HG02759 (cell line): ENCODE data around the gene BACH2.
A peak's percentile ranks its signal among the peaks of the same experiment; 100 is the strongest.
"Not testable (repeated sequence)": the region's sequence is repeated elsewhere in the genome, so short reads cannot be mapped to it uniquely, and the experiment has no call there.

ENCODE experiments used
- ATAC-seq: cut with Tn5 transposase; IDR thresholded peaks from one replicate; pipeline ENCODE4 v1.9.1; 2021; ENCODE audit warnings: mild to moderate bottlenecking, moderate library complexity; ENCODE audit not compliant: unreplicated experiment

The BACH2 gene

DNA sequence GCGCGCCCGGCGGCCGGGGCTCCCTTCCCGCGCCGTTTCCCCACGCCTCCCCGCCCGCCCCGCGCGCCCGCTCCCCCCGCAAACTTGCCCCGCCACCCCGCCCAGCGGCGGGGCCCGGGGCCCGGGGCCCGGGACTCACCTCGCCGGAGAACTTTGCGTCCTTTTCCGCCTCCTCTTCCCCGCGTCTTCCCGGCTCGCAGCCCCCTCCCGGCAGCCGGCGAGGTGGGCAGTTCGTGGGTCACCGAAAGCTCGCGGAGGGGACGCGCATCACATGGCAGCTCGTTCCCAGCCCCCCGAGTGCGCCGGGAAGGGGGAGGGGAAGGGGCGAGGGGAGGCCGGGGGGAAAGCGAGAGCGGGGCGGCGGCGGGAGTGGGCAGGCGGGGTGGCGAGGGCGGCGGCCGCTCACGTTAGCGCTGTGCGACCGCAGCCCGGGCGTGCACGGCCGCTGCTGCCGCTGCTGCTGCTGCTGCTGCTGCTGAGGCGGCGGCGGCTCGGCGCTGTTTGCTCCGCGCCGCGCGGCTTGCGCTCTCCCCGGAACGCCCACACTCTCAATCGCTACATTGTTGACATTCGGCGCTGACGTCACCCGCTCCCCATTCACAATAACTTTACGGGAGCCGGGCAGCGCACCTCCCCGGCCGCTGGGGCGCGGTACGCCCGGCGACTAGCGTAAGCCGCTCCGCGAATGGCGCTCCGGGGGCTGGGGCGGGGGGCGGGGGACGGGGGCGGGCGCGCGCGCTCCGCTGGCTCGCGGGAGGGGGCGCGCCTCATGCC is at the start of gene BACH2:
Gene BACH2, minus strand, starts transcription at position 503 of the 774 bp plus-strand sequence. CDS start 287,999 bp downstream, outside the sequence.
- peak; percentile 77 for ATAC-seq

DNA sequence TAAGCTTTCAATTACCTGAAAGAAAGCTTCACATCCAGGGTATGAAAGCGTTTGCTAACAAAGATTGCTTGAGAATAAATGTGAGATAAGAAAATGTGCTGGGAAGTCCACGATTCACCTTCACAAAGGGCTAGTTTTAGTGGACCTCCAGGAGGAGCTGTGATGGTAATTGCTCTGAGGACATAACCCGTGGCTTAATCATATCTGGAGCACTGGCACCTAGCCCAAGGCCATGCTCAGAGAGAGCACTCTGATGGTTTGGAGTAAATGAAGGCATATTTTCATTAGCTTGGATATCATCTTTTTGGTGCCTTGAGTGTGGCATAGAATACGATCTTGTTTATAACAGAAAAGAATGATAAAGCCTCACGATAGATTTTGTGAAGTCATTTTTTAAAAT is 46.9 kb upstream of the BACH2 start:
- ATAC-seq = no peak

GRCh38 chr6:90338409-90338808 is 41.8 kb upstream of the BACH2 start:
- ATAC-seq = no peak

DNA sequence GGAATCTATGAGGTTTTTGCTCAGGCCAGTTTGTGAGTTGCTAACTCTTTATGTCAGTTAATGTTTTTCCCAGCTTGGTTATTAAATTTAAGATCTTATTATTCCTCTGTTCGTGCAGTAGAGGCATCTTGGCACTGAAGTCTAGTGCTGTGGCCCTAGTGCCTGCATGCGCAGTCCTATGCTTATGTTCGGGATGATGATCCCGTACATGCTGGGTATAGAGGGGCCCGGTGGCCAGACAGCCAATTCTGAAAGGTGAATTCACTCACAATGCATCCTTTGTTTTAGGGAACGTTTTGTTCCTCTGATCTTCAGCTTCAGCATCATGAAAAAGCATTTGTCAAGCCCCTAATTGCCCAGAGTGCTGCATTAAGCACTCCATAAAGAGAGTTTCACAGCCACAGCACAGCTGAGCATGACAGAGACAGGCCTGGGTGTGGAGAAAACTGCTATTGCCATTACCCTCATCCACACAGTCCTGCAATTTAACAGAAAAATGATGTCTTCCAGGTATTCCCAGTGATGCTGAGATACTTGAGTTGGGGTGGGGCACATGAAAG is 39.8 kb upstream of the BACH2 start:
- no peak for ATAC-seq

- no peak for ATAC-seq
Measured at GRCh38 chr6:90333928-90334327, 37.3 kb upstream of the BACH2 start.

DNA sequence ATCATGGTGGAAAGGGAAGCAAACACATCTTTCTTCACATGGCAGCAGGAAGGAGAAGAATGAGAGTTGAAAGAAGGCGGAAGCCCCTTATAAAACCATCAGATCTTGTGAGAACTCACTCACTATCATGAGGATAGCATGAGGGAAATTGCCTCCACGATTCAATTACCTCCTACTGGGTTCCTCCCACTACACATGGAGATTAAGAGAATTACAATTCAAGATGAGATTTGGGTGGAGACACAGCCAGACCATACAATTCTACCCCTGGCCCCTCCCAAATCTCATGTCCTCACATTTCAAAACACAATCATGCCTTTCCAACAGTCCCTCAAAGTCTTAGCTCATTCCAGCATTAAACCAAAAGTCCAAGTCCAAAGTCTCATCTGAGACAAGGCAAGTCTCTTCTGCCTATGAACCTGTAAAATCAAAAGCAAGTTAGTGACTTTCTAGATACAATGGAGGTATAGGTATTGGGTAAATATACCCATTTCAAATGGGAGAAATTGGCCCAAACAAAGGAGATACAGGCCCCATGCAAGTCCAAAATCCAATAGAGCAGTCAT is 36.4 kb upstream of the BACH2 start:
- not testable (repeated sequence) for ATAC-seq

DNA sequence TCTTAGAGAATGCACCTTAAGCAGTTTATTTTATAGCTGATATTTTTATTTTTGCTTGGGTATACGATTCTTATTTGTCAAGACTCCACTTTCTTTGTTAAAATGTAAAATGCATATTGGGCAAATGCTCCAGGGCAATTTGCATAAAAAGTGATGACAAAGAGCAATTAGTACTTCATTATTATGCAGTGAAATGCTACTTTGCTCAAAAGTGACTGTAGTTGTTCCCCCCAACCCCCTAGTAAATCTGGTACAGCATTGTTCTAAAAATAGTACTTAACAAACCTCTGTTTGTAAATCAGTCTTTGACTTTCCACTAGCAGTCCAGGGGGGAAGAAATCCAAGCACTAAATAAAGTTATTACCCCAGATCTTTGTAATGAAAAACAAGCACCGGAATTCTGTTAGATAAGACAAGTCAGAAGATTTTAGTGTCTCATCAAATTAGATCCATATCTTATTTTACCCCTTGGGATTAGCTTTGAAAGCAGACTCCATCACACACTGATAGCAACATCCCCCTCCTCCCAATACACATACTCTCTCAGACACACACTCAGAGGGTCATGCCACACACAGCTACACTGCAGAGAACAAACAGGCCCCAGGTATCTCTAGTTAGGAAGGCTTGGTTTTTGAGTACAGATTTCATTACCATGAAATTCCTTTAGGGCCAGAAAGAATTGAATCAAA is 32.9 kb upstream of the BACH2 start:
- no peak for ATAC-seq

GRCh38 chr6:90328004-90328403 is 31.4 kb upstream of the BACH2 start:
- ATAC-seq = no peak

DNA sequence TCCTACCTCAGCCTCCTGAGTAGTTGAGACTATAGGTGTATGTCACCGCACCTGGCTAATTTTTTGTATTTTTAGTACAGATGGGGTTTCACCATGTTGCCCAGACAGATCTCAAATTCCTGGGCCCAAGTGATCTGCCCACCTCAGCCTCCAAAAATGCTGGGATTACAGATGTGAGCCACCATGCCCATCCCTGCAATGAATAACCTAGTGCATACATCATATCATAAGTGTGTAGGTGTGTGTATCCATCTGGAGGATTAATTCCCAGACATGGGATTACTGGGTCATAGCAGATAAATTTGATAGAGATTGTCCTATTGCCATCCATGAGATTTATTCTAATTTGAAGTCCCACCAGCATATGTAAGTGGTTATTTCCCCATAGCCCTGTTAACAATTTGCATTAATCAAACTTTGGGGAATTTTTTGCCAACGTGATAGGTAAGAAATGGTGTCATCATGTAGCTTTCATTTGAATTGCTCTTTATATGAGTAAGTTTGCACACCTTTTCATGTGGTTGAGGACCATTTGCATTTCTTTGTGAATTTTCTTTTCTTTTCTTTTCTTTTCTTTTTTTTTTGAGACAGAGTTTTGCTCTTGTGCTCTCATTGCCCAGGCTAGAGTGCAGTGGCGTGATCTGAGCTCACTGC is 29.9 kb upstream of the BACH2 start:
- no peak for ATAC-seq

DNA sequence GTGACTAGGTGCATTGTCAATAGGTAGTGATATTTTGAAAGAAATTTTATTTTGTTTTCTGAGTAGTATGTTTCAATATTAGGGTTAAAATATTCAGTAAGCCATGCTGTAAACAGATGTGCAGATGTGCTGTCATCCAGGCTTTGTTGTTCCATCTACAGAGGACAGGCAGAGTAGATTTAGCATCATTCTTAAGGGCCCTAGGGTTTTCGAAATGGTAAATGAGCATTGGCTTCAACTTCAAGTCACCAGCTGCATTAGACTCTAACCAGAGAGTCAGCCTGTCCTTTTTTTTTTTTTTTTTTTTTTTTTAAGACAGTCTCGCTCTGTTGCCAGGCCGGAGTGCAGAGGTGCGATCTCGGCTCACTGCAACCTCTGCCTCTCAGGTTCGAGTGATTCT is 27.1 kb upstream of the BACH2 start:
- no peak for ATAC-seq

DNA sequence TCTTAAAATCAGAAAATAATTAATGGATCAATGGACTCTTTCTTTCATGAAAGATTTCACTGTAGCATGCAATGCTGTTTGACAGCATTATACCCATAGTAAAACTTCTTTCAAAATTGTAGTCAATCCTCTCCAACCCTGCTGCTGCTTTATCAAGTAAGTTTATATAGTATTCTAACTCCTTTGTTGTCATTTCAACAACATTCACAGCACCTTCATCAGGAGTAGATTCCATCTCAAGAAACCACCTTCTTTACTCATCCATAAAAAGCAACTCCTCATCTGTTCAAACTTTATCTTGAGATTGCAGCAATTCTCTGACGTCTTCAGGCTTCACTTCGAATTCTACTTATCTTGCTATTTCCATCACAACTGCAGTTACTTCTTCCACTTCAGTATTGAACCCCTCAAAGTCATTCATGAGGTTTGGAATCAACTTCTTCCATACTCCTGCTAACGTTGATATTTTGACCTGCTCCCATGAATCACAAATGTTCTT is 26.4 kb upstream of the BACH2 start:
- ATAC-seq = no peak

- no peak for ATAC-seq
Measured at GRCh38 chr6:90319979-90320685, 23.5 kb upstream of the BACH2 start.

GRCh38 chr6:90319044-90319443 is 22.4 kb upstream of the BACH2 start:
- no peak for ATAC-seq

- ATAC-seq = no peak
Measured at GRCh38 chr6:90315986-90316385, 19.3 kb upstream of the BACH2 start.

DNA sequence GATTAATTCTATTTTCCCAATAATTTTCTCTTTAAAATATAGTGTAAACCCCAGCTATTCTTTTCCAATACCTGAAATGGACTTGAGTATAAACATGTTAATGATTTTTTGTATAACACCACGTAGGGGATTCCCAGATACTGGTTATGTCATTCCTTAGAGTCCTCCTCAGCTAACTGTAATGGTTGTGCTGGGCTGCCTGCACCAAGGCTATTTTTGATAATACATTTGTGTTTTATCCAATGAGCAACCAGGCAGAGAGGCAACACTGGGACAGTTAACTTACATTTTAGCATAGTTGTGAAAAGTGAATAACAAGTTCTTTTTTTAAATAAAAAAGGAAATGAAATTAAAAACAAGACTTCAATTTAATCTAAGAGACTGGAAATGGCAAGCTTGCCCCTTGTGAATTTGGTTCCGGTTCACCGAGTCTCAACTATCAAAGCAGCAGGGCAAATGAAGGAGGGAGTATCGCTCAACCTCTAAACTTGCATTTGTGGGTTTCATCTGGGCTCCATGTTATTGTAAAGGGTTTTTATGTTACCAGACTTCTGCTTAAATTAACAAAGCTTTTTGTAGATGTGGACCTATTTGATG is 18.8 kb upstream of the BACH2 start:
- no peak for ATAC-seq

- no peak for ATAC-seq
Measured at GRCh38 chr6:90314514-90314913, 17.9 kb upstream of the BACH2 start.

DNA sequence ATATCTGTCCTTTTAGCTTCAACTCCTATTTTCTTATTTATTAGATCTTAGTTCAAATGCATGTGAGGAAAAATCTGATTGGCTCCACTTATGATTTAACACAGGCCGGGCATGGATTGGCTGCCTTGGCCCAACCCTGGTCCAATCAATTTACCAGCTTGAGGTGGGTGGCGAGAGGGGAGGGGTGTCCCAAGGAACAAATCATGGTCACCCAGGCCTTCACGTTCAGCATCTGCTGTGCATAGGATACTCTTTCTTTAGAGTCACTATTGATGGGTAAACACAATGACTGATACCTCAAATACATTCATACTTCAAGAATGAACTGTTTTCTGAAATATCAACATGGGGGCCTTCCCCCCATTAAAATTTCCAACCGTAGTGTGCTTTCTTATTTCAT is 14.9 kb upstream of the BACH2 start:
- ATAC-seq = no peak

GRCh38 chr6:90305800-90306448 is 9.3 kb upstream of the BACH2 start:
- ATAC-seq = no peak

- ATAC-seq = peak; percentile 58
Measured at GRCh38 chr6:90304308-90304707, 7.7 kb upstream of the BACH2 start.

DNA sequence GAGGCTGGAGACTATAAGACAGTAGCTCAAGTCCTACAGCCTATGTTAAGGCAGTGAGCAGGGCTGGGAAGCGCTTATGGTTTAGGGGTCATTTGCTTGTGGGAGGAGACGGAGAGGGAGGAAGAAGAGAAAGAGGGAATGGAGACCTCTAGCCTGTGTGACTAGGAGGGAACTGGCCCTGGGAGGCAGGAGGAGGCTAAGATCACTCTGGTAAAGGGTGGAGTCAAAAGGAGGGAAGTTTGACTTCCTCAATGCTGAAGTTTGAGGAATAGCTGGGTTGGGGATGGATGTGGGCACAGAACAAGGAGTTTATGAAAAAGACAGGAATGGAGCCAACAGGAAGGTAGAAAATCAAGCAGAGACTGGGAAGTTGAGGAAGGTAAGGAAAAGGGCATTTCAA is 6.4 kb upstream of the BACH2 start:
- ATAC-seq = no peak
